Measurements from ENCODE around the gene SMARCAD1.
"Not testable (repeated sequence)": the region's sequence is repeated elsewhere in the genome, so short reads cannot be mapped to it uniquely, and the experiment has no call there.

The SMARCAD1 gene

DNA sequence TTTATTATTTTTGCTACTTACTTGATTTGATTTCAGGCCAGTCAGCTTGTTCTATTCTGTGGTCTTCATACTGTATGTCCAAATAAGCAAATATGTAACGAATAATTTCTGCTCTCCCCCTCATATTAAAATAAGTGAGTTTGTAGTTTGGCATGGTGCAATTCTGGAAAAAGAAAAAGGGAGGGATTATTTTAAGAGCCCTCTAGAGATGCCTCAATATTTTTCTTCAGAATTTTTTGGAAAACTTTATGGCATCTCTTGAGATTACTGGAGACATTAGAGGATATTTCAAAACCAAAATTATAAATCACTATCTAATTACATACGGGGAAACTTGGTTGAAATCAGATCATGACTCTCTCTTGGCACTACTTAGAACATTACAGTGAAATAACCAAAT is 126.8 kb downstream of the SMARCAD1 start:
- H3K27ac ChIP-seq (ENCODE audit: low read length) = no peak overlapping the region
- no peaks in the 10 kb centered on the region for H3K27me3 ChIP-seq (ENCODE audit: low read depth, low read length)
- H3K36me3 ChIP-seq (ENCODE audit: control insufficient read depth in 1 of 2, insufficient read depth in 2 of 2, low read length in 2 of 2) = no peaks in the 10 kb centered on the region
- H3K9me3 ChIP-seq (ENCODE audit: control insufficient read depth in 1 of 2, low read length in 2 of 2) = no peaks in the 10 kb centered on the region
- no peak overlapping the region for H3K4me3 ChIP-seq (ENCODE audit: low read depth in 1 of 2, low read length in 2 of 2)
- H3K4me1 ChIP-seq (ENCODE audit: control insufficient read depth in 1 of 2, insufficient read depth in 2 of 2, low read length in 2 of 2) = no peaks in the 10 kb centered on the region

DNA sequence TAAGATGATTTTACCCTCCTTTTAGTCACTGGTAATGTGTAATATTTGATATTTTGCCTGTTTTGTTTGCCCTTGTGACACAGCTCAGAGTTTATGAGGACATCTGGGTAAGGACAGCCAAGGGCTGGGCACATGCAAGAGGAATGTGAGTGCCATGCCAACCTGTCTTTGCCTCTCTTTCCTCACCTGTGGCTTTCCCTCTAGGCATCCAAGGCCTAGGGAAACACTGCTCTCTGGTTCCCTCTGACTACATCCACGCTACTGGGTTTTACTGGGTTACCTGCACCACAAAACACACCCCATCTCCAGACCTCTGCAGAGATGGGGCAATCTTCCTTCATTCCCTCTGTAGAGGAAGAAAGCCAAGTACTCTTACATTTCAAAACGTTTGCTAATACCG is 127.3 kb downstream of the SMARCAD1 start:
- H3K4me1 ChIP-seq (ENCODE audit: control insufficient read depth in 1 of 2, insufficient read depth in 2 of 2, low read length in 2 of 2) = no peaks in the 10 kb centered on the region
- no peak overlapping the region for H3K27ac ChIP-seq (ENCODE audit: low read length)
- no peaks in the 10 kb centered on the region for H3K27me3 ChIP-seq (ENCODE audit: low read depth, low read length)
- H3K36me3 ChIP-seq (ENCODE audit: control insufficient read depth in 1 of 2, insufficient read depth in 2 of 2, low read length in 2 of 2) = no peaks in the 10 kb centered on the region
- no peak overlapping the region for H3K4me3 ChIP-seq (ENCODE audit: low read depth in 1 of 2, low read length in 2 of 2)
- no peaks in the 10 kb centered on the region for H3K9me3 ChIP-seq (ENCODE audit: control insufficient read depth in 1 of 2, low read length in 2 of 2)

DNA sequence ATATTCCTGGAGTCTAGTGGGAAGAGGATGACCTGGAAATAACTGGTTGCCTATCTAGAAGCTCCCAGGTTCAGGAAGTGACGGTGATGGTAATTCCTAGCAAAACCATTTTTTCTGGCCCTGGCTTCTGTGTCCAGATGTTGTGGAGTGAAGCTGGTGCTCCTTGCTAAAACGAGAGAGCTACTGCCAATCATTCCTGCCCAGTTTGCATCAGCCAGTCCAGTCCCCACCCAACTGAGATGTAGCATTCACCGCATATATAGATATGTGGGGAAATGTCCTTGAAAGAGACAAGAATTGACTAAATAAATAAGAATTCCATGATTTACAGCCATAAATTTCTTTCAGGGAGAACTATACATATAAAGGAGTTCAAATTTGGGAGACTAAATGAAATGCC is 128.6 kb downstream of the SMARCAD1 start:
- no peak overlapping the region for H3K4me3 ChIP-seq (ENCODE audit: low read depth in 1 of 2, low read length in 2 of 2)
- H3K27ac ChIP-seq (ENCODE audit: low read length) = no peak overlapping the region
- H3K9me3 ChIP-seq (ENCODE audit: control insufficient read depth in 1 of 2, low read length in 2 of 2) = no peaks in the 10 kb centered on the region
- H3K27me3 ChIP-seq (ENCODE audit: low read depth, low read length) = no peaks in the 10 kb centered on the region
- H3K36me3 ChIP-seq (ENCODE audit: control insufficient read depth in 1 of 2, insufficient read depth in 2 of 2, low read length in 2 of 2) = no peaks in the 10 kb centered on the region
- no peaks in the 10 kb centered on the region for H3K4me1 ChIP-seq (ENCODE audit: control insufficient read depth in 1 of 2, insufficient read depth in 2 of 2, low read length in 2 of 2)

DNA sequence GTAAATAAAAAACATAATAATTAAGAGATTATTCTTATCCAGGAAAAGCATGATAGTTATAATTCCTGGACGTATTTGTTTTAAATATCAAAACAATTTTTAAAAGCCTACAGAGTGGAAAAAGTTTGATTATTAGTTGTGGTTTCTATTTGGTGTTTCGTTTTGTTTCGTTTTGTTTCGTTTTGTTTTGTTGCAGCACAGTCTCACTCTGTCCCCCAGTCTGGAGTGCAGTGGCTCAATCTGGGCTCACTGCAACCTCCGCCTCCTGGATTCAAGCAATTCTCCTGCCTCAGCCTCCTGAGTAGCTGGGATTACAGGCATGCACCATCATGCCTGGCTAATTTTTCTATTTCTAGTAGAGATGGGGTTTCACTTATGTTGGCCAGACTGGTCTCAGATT is 129.1 kb downstream of the SMARCAD1 start:
- not testable (repeated sequence) for H3K27ac ChIP-seq (ENCODE audit: low read length); H3K36me3 ChIP-seq (ENCODE audit: control insufficient read depth in 1 of 2, insufficient read depth in 2 of 2, low read length in 2 of 2); H3K4me1 ChIP-seq (ENCODE audit: control insufficient read depth in 1 of 2, insufficient read depth in 2 of 2, low read length in 2 of 2); H3K27me3 ChIP-seq (ENCODE audit: low read depth, low read length); H3K4me3 ChIP-seq (ENCODE audit: low read depth in 1 of 2, low read length in 2 of 2); H3K9me3 ChIP-seq (ENCODE audit: control insufficient read depth in 1 of 2, low read length in 2 of 2)

DNA sequence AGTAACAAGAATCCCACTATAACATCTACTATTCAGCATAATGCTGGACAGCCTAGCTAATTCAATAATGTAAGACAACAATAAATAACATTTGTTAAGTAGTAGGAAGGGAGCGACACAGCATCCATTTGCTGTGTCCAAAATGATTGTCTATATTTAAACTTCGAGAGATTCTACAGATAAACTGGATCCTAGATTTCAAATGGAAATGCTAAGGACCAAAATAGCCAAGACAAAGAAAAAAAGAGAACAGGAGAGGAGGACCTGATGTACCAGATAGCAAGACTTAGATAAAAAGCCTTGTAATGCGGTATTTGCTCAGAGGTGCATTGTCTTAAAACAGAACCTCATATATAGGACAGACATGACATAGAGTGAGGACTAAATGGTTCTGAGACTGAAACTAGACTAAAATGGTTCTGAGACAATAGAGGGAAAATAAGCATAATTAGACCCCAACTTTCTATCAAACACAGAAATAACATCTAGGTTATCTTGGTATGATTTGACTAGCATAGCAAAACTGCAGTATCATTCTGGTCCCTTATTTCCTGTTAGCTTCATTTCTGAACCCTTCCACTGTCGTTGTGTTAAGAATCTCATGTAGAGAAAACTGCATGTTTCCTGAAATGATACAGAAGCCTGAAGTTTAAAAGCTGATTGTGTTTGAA is 131.2 kb downstream of the SMARCAD1 start:
- H3K27ac ChIP-seq (ENCODE audit: low read length) = no peak overlapping the region
- H3K9me3 ChIP-seq (ENCODE audit: control insufficient read depth in 1 of 2, low read length in 2 of 2) = no peaks in the 10 kb centered on the region
- H3K27me3 ChIP-seq (ENCODE audit: low read depth, low read length) = no peaks in the 10 kb centered on the region
- H3K36me3 ChIP-seq (ENCODE audit: control insufficient read depth in 1 of 2, insufficient read depth in 2 of 2, low read length in 2 of 2) = no peaks in the 10 kb centered on the region
- no peaks in the 10 kb centered on the region for H3K4me1 ChIP-seq (ENCODE audit: control insufficient read depth in 1 of 2, insufficient read depth in 2 of 2, low read length in 2 of 2)
- no peak overlapping the region for H3K4me3 ChIP-seq (ENCODE audit: low read depth in 1 of 2, low read length in 2 of 2)

DNA sequence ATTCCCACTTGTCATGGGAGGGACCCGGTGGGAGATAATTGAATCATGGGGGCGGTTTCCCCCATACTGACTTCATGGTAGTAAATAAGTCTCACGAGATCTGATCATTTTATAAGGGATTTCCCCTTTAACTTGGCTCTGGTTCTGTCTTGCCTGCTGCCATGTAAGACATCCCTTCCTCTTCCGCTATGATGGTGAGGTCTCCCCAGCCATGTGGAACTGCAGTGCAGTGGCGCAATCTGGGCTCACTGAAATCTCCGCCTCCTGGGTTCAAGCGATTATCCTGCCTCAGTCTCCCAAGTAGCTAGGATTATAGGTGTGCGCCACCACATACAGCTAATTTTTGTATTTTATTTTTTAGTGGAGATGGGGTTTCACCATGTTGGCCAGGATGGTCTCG is 132.1 kb downstream of the SMARCAD1 start:
- Histone ChIP-seq H3K27ac (ENCODE audit: low read length) (no peak overlapping the region), H3K9me3 (ENCODE audit: control insufficient read depth in 1 of 2, low read length in 2 of 2) (no peaks in the 10 kb centered on the region), H3K27me3 (ENCODE audit: low read depth, low read length) (no peaks in the 10 kb centered on the region), H3K36me3 (ENCODE audit: control insufficient read depth in 1 of 2, insufficient read depth in 2 of 2, low read length in 2 of 2) (no peaks in the 10 kb centered on the region), H3K4me1 (ENCODE audit: control insufficient read depth in 1 of 2, insufficient read depth in 2 of 2, low read length in 2 of 2) (no peaks in the 10 kb centered on the region), H3K4me3 (ENCODE audit: low read depth in 1 of 2, low read length in 2 of 2) (no peak overlapping the region)

All from muscle layer of duodenum (tissue), 2 donors.